ENCODE results near the gene SLC38A10.

- TF ChIP-seq POLR2A (IDR thresholded peaks at IDR 0.05): no peak
- TF ChIP-seq CTCF (IDR thresholded peaks at IDR 0.05): no peak
Measured at GRCh38 chr17:81287152-81287551, 8.0 kb downstream of the SLC38A10 start.
